HL-60 (cell line): ENCODE data around the gene MAPK12.

ENCODE experiments used
- DNase-seq, 2 experiments: peaks; one replicate each; pipeline ENCODE4 v3.0.0-alpha.2; 2010 to 2020; ENCODE audit warnings: low read depth in 1 of 2, low spot score in 1 of 2
- H3K27ac ChIP-seq: fragments of 250-450 bp; sonication (Bioruptor Pico); replicated peaks from 2 replicates; pipeline ENCODE4 v1.5.1; 2020; ENCODE audit warnings: mild to moderate bottlenecking, moderate library complexity
- H3K27me3 ChIP-seq: fragments of 250-450 bp; sonication (Bioruptor Pico); 2 replicates; pipeline ENCODE4 v1.5.1; 2021; ENCODE audit warnings: mild to moderate bottlenecking, moderate library complexity; ENCODE audit not compliant: insufficient read depth, poor library complexity, severe bottlenecking
- H3K4me3 ChIP-seq: replicated peaks from 2 replicates; pipeline ENCODE4 v1.5.1; 2011; ENCODE audit warnings: mild to moderate bottlenecking, control low read depth, low read length; ENCODE audit not compliant: insufficient read depth
- GABPA ChIP-seq: IDR thresholded peaks from 2 replicates; pipeline ENCODE4 v1.6.1; 2012; ENCODE audit warnings: low read depth
- POLR2AphosphoS5 ChIP-seq: IDR thresholded peaks from 2 replicates; pipeline ENCODE4 v1.6.1; 2012; ENCODE audit warnings: low read depth
- REST ChIP-seq: IDR thresholded peaks from 2 replicates; pipeline ENCODE4 v1.6.1; 2012; ENCODE audit warnings: low read depth; ENCODE audit not compliant: insufficient replicate concordance
- SPI1 ChIP-seq: IDR thresholded peaks from 2 replicates; pipeline ENCODE4 v1.6.1; 2012; ENCODE audit warnings: low read depth, mild to moderate bottlenecking, borderline replicate concordance
- TF ChIP-seq, protein P1 (sequence below): IDR thresholded peaks from one replicate; pipeline ENCODE4 v1.5.1; 2011; ENCODE audit warnings: low read length, control low read depth, inconsistent platforms; ENCODE audit not compliant: insufficient read depth

MAPK12 gene

DNA sequence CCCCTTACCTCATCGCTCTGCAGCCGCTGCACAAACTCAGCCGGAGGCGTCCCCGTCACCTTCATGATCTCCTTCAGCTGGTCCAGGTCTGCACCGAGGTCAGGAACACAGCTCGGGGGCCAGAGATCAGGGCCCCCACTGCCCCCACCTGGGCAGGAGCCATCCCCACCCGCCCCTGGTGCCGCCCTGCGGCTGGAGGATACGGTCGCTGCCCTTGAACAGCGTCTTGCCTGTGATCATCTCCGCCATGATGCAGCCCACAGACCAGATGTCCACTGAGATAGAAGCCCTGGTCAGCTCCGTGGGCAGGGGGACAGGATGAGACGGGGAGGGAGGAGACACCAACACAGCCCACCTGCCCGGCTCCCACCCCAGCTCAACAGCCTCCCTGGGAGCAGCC lies 5.9 kb downstream of the MAPK12 start:
- TF ChIP-seq GABPA (no peak), POLR2AphosphoS5 (no peak), REST (no peak), SPI1 (no peak)
- TF ChIP-seq, protein P1, sequence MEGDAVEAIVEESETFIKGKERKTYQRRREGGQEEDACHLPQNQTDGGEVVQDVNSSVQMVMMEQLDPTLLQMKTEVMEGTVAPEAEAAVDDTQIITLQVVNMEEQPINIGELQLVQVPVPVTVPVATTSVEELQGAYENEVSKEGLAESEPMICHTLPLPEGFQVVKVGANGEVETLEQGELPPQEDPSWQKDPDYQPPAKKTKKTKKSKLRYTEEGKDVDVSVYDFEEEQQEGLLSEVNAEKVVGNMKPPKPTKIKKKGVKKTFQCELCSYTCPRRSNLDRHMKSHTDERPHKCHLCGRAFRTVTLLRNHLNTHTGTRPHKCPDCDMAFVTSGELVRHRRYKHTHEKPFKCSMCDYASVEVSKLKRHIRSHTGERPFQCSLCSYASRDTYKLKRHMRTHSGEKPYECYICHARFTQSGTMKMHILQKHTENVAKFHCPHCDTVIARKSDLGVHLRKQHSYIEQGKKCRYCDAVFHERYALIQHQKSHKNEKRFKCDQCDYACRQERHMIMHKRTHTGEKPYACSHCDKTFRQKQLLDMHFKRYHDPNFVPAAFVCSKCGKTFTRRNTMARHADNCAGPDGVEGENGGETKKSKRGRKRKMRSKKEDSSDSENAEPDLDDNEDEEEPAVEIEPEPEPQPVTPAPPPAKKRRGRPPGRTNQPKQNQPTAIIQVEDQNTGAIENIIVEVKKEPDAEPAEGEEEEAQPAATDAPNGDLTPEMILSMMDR, result no peak
- no peak overlapping the region for H3K4me3 ChIP-seq
- no peak overlapping the region for H3K27ac ChIP-seq
- no peaks in the 10 kb centered on the region for H3K27me3 ChIP-seq
- no peak for DNase-seq

DNA sequence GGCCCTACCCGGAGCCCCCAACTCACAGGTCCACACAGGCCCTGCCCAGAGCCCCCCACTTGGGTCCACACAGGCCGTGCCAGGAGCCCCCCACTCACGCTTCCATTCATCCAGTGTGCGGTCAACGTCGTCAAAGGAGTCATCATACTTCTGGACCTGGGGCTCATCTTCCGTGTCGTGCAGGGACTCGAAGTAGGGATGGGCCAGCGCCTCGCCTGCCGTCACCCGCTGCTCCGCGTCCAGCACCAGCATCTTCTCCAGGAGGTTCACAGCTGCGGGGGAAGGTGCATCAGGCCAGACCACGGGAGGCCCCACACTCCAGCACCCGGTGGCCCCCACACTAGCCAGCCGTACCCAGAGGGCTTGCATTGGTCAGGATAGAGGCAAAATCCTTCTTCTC lies 6.4 kb downstream of the MAPK12 start:
- TF ChIP-seq GABPA (no peak), POLR2AphosphoS5 (no peak), SPI1 (no peak), REST (no peak)
- TF ChIP-seq, protein P1, result no peak
- DNase-seq, result no peak
- Histone ChIP-seq H3K4me3 (no peak overlapping the region), H3K27me3 (no peaks in the 10 kb centered on the region), H3K27ac (no peak overlapping the region)

- TF ChIP-seq, protein P1, result no peak
- TF ChIP-seq POLR2AphosphoS5 (no peak), REST (no peak), GABPA (no peak)
- Histone ChIP-seq H3K27me3 (no peaks in the 10 kb centered on the region), H3K27ac (no peak overlapping the region), H3K4me3 (no peak overlapping the region)
- no peak for DNase-seq
Observed at GRCh38 chr22:50253941-50254340, 7.5 kb downstream of the MAPK12 start.
